HG02642 (cell line): Measurements from ENCODE around the gene IGLL1.
"Not testable (repeated sequence)": the region's sequence is repeated elsewhere in the genome, so short reads cannot be mapped to it uniquely, and the experiment has no call there.

ENCODE experiments used
- ATAC-seq: cut with Tn5 transposase; IDR thresholded peaks from one replicate; pipeline ENCODE4 v1.9.1; 2021; ENCODE audit warnings: mild to moderate bottlenecking; ENCODE audit not compliant: unreplicated experiment, poor library complexity

IGLL1 gene

GRCh38 chr22:23591846-23592245 is 11.8 kb upstream of the IGLL1 start:
- ATAC-seq = no peak

- no peak for ATAC-seq
Measured at GRCh38 chr22:23591201-23591791, 11.2 kb upstream of the IGLL1 start.

DNA sequence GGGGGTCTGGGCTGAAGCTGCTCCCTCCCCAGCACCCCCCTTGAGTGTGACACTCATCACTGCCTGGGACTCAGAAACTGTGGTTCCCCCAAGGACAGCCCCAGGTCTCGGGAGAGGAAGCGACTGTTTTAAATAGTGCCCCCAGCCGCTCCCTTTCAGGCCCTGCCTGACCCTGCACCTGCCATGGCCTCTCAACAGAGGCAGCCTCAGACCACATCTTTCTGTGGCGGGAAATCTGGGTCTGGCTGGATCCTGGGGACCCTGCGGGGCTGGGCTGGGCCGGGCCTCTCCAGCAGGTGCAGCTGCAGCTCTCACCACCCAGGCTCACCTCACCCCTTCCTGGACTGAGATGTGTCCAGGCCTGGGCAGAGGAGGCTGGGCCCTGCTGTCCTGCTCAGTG is 3.7 kb upstream of the IGLL1 start:
- no peak for ATAC-seq

DNA sequence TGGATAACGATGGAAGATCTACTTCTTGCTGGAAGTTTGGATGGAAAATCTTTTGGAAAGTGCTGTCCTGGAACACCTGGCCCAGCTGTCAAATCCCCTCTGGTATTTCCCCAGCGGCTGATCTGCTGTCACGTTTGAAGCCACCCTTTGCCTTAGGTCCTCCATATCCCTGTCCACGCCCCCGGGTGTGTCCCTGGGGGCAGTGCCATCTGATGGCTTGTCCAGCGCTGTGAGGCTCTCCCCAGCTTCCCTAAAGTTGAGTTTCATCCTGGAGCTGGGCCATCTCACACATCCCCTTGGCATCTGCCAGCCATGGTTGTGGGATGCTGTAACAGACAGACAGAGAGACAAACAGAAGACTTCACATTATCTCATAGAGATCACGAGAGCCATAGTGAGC is 3.1 kb upstream of the IGLL1 start:
- no peak for ATAC-seq

DNA sequence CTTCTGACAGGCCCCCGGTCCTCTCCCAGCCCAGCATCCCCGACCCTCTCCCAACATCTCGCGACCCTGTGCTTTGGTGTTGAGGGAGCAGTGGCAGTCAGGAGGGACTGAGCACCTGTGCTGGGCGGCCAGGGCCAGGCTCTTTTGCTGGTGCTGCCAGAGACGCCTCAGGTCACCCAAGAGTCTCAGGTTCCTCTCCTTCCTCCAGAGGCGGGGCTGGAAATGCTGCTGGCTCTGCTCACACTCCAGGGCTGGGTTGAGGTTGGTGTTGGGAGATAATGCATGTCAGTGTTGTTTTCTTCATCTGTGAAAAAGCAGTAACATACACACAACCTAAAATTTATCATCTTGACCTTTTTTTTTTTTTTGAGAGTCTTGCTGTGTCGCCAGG is 1.2 kb upstream of the IGLL1 start:
- ATAC-seq = no peak

- no peak for ATAC-seq
Measured at GRCh38 chr22:23580576-23581259, 628 bp upstream of the IGLL1 start.

DNA sequence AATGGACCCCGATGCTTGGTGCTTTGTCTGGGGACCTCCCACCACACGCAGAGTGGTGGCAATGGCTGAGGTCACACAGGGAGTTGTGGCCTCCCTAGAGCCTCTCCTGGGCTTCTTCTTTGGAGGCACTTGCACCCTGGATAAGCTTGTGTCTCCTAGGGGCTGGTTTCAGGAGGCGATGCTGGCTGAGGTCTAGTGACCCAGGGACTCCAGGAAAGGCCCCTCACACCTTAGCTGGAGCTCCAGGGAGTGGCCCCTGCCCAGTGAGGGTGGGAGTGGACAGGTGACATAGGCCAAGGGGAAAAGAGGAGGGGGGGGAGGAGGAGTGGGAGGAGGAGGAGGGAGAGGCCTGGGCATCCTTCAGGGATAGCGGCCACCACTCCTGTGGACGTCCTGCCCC is 810 bp downstream of the IGLL1 start:
- ATAC-seq = no peak

- ATAC-seq = no peak
Measured at GRCh38 chr22:23578306-23578705, 1.8 kb downstream of the IGLL1 start.

- no peak for ATAC-seq
Measured at GRCh38 chr22:23576681-23577080, 3.4 kb downstream of the IGLL1 start.

DNA sequence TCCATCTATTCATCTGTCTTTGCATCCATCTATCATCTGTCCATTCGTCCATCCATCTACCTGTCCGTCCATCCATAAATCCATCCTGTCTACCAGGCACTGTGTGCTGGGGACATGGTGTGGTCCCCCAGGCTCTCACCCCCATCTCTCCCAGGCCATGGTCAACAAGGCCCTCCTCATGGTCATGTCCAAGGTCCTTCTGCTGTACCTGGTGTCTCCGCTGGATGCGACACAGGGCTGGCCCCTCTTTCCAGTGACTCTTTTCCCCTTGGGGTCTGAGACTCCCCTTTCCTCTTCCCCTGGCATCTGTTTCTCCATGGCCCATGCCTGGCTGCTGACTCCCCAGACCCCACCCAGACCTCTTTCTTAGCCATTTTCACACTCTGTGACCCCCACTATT is 4.5 kb downstream of the IGLL1 start:
- ATAC-seq = no peak

DNA sequence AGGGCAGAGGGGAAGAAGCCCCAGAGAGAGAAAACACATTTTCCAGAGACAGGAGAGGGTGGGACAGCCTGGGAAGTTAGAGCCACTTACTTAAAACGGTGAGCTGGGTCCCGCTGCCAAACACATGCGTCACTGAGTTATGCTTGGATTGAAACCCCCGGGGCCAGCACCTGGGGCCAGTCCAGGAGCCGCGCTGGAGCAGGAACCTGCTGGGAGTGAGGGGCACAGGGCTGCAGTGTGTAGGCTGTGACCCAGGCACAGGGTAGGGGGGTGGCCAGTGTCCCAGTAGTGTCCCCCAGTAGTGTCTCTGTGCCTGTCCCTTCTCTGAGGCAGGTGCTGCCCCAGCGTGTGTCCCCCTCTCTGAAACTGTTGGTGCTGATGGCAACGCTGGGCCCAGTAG is 5.2 kb downstream of the IGLL1 start:
- ATAC-seq = no peak

GRCh38 chr22:23574371-23574811 is 5.7 kb downstream of the IGLL1 start:
- ATAC-seq = no peak

GRCh38 chr22:23573701-23574235 is 6.3 kb downstream of the IGLL1 start:
- ATAC-seq = not testable (repeated sequence)

GRCh38 chr22:23573106-23573505 is 7.0 kb downstream of the IGLL1 start:
- ATAC-seq = not testable (repeated sequence)

GRCh38 chr22:23571486-23571885 is 8.6 kb downstream of the IGLL1 start:
- no peak for ATAC-seq

DNA sequence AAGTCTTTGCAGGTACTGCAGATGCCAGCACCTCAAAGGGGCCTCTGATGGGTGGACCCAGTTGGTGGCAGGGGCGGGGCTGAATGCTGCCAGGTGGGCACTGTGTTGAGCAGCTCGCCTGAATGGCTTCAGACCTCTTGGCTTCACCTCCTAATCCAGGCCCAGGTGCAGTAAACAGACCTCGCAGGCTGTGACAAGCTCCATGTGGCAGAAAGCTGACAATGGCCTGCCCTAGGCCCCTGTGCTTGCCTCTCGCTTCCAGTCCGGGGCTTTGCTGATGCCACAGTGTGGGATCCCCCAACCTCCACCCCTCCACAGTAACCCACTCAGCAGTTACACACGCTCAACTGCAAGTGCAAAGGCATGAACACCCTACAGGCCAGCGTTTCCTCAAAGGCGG is 9.4 kb downstream of the IGLL1 start:
- no peak for ATAC-seq

DNA sequence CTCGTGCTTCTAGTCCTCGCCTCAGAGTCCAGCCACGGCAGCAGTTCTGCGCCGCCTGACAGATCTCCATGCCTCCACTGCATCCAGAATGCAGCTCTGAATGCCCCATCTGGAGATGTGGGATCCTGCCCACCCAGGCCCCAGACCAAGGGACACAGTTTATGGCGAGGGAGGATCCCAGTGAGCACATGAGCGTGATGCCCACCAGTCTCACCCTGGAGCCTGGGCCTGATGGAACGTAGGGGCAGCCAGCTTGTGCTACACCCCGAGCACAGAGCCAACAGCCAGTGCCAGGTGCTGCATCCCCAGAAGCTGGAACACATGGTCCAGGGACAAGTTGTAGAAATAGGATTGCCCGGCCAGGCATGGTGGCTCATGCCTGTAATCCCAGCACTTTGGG is 10.4 kb downstream of the IGLL1 start:
- ATAC-seq = no peak

DNA sequence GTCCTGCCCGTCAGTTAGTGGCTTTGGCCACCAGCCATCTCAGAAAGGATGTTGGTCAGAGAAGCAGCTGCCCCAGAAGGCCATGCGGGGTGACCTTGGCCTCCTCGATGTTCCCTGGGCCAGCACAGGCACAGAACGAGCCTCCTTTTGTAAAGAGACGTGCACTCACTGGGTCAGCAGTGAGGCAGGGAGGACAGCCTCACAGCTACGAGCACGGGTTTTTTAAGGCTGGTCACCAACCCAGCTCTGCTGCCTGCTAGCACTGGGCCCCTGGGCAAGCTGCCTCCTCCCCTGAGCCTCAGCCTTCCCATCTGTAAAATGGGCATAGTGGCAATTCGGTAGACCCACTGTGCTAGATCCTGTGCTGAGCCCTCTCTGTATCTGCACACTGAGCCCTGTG is 10.8 kb downstream of the IGLL1 start:
- no peak for ATAC-seq

DNA sequence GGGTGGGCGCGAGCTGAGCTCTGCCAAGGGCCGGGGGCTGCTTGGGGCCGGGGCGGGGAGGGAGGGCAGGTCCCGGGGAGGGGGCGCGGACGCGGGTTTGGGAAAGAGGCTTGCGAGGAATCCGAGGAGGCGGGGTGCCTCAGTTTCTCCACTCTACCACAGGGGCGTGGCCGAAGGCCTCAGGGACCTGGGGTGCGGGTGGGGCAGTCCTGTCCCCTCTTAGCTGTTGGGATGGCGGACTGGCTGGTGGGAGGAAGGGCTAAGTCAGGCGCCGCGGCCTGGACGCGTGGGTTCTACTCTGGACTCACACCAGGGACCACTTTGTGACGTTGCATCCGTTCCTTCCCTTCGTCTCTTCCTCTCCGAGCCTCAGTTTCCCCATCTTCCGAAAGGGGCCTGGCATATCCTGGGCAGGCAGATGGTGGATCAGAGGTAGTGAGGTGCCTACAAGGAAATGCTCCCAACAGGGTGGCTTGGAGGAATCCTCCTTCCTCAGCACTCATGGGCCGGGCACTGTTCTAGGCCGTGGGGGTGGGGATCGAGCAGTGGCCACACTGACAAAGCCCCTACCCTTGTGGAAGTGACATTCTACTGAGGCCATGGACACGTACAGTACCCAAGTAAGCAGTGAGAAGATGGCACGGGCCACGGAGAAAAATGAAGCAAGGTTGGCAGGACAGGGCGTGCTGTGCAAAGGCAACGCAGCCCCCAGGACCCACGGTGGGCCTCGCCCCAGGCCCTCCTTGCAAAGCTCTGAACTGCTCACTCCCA is 13.2 kb downstream of the IGLL1 start:
- no peak for ATAC-seq

DNA sequence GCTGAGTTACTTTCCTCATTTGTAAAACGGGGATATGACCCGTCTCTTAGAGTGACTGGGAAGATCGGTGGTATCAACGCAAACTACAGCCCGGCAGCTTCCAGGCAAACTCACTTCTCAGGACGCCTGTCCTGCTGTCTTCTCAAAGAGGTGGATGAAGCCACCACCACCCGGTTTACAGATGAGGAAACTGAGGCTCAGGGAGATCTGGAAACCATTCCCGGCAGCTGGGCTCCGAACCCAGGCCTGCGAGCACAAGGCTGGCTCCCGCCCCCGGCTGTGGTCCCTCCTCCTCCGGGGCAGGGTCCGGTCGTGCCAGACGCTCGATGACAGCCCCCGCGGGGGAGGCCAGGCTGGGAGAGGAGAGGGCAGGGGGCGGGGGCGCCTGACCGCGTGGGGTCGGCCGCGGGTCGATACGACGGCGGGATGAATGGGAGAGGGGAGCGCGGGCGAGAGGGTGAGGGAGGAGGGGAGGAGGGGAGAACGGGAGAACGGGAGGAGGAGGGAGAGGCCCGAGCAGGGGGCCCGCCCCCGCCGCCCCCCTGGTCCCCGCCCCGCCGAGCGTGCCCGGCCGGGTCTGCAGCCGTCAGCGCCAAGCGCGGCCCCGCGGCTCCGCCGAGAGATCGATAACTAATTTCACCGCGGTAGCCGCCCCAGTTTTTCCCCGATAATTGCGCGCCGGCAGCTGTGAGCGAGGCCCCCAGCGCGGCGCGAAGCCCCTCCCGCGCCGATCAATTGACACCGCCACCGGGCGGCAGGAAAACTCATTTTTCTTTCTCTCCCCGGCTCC is 14.0 kb downstream of the IGLL1 start:
- no peak for ATAC-seq
